Activated CD4-positive, alpha-beta T cell treated with anti-CD3 and anti-CD28 coated beads, Interleukin-2, amount 50 U/mL, for 1 hour (primary cell): Measurements from ENCODE around the gene TDRD10.

Experiments used
- DNase-seq: peaks from one replicate; pipeline ENCODE4 v3.0.0-alpha.2; 2020

TDRD10 gene

DNA sequence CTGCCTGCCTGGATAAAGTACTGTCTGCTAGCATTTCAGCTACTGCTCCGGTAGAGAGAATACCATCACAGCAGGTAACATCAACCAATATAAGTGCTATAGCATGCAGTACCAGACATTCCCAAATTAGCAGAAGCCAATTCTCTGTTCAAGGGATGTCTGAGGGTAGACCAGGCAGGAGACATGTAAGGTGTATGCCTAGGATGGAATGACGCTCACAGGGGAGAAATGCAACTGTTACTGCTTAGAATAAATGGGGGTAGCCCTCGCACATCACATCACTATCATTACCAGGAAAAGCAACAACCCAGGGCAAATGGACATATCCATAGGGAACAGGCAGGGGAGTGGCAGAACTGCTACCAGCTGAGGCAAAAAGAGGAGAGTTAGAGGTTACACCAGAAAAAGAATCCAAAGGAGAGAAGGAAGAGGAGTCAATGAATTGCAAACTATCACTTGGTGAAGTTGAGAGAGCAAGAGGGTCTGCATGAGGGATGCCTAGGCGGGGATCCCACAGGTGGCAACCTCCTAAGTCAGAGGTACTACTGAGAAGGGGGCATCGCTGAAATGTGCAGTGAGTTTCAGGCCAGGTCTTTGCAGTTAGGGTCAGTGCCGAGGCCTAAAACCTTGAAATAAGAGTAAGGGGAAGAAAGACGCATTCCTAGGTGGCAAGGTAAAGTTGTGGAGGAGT is 55.4 kb downstream of the TDRD10 start:
- no peak for DNase-seq

DNA sequence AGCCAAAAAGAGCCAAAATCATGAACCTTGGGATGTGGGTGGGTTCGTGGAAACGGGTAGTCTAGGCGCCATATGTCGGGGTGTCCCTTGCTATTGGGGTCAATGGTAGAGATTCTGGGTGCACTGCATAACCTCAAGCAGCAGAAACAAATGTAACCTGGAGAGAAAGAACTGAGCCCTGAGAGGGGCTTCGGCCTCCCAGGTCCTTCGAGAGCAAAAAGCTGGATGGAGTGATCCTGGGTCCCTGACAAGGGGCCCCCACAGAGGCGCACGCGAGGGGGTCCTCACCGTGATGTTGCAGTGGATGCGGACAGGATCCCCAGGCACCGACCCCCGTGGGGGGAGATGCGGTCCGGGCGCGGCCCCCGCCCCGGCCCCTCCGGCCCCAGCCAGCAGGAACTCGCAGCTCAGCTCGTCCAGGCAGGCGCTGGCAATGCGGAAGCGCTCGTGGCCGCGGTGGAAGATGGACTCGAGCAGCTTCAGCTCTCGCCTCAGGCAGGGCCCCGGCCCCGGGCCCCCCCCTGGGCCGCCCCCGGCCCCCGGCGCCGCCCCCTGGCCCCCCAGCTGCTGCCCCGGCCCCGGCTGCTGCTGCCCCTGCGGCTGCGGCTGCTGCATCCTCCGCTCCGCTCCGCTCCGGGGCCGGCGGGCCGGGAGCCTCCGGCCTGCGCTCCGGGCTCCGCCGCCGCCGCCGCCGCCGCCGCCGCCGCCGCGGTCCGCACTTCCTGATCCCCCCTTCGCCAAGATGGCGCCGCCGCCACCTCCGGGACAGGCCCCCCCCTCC is 56.1 kb downstream of the TDRD10 start, which contains the start of gene UBE2Q1:
TSS of gene UBE2Q1 (minus strand) at position 724 of the 781 bp plus-strand sequence. CDS start at position 615, 109 bp downstream.
- peak; percentile 28 for DNase-seq

DNA sequence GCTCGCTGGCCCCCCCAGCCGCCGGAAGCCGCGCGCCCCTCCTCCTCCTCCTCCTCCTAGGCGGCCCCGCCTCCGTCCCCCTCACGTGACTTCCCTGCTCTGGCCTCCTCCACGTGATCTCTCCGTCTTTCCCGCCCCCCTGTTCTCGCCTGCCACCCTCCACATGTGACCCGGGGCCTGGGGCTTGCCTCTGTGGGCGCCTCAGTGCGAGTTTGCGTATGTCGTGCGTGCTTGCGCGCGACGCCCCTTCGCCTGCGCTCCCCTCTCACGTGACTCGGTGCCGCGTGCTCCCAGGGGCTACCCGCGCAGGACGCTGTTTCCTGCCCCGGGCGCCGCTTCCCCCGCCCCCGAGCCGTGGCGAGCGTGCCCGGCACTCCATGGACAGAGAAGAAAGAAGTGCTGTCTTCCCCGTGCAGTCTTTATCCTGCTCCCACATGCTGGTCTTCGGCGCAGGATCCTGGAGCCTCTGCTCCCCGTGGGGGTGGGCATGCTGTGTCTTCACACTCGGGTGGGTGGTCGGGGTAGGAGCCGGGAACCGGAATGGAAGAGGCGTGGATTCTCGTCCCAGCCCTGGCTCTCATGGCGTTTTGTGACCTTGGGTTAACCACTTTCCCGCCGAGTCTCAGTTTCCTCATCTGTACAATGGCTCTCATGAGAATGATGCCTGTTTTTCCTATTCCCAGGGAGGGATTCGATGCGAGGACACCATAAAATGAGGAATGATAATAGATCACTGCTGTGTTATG is 56.9 kb downstream of the TDRD10 start:
- DNase-seq = peak; percentile 99

DNA sequence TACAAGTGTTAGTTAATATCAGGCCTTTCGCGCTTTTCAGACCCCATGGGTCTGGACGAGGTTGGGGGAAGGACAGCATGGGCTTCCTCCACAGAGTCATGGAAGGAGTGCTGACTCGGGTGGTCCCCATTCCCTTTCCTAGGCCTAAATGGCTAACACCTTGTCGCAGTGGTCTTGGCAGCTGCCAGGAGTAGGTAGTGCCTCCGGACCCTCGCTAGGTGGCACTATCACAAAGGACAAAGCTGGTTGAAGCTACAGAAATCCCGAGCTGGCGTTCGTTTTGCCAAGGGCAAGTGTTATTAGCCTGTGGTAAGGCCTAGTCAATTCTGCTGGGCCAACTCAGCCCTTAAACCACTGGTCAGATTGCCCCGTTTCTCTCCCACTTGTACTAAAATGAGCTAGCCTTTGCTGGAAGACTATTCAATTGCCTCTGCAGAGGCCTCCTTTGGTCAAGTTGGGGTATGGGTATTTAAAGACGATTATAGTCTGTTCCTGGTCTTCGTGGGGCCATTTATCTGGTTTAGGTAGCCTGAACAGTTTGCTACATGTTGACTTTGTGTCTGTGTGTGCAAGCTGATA is 57.5 kb downstream of the TDRD10 start:
- DNase-seq = peak; percentile 79

DNA sequence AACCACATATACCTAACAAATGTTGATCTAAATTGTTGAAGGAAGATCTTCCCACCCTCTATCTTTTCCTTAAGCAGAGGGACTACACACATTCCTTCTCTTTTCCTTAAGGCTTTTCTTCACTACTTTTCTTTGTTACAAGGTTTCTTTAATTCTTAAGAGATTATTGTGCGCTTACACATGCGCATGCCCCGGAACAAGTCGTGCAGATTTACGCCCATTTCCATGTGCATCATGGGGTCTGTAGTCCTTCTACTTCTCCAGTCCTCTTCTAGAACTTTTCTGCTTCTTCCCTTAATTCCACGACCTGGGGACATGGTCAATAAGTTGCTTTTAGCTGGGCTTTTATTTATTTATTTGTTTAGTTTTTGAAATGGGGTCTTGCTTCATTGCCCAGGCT is 63.9 kb downstream of the TDRD10 start:
- DNase-seq = no peak

DNA sequence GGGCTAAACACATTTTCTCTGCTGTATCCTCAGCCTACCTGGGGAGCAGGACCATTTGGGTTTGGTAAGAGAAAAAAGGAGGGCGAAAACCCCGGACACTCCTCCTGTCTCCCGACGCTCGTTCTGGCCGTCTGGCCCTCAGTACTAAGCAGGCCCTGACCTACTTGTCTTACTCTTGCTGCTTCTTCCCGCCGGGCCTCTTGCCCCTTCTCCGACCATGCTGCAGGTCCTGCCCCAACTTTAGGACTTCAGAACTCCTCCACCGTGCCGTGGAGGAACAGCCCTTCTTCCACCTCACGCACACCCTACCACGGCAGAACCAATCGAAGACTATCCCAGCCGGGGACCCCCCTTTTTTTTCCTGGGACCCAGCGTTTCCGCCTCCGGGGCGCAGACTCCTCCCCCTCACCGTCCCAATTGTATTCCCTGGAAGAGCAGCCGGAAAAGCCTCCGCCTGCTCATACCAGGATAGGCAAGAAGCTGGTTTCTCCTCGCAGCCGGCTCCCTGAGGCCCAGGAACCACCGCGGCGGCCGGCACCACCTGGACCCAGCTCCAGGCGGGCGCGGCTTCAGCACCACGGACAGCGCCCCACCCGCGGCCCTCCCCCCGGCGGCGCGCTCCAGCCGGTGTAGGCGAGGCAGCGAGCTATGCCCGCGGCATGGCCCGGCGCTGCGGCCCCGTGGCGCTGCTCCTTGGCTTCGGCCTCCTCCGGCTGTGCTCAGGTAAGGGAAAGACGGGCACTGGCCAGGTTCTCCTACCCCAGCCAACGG is 65.6 kb downstream of the TDRD10 start, which contains the start of gene CHRNB2:
TSS of gene CHRNB2 (plus strand) at position 393 of the 771 bp plus-strand sequence. CDS start at position 660, 267 bp downstream.
- DNase-seq = peak; percentile 68

DNA sequence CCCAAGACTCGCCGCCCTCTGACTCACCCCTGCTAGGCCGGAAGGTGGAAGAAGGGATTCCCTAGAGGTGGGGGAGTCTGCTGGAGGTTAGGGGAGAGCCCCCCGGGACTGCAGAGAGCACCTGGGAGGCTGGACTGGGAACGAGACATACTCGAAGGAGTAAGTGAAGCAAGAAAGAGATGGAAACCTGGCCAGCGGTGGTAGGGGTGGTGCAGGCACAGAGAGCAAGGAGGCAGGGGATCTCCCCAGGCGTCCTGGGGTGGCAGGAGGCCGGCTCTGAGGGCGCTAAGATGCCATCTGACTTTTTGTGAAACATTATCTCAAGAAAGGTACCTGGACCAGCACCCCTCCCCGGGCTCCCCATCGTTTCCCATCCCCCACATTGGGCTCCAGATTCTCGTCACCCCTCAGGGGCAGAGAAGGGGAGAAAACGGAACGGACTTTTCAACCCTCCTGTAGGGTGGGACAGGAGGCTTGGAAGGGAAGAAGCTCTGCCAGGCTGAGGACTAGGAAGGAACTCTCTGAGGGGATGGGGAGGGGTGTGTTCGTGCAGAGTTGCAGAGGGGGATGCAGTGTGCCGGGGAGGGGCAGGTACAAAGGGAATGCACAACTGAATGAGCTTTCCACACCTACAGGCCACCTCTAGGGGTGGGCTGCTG is 66.3 kb downstream of the TDRD10 start:
- DNase-seq = no peak

DNA sequence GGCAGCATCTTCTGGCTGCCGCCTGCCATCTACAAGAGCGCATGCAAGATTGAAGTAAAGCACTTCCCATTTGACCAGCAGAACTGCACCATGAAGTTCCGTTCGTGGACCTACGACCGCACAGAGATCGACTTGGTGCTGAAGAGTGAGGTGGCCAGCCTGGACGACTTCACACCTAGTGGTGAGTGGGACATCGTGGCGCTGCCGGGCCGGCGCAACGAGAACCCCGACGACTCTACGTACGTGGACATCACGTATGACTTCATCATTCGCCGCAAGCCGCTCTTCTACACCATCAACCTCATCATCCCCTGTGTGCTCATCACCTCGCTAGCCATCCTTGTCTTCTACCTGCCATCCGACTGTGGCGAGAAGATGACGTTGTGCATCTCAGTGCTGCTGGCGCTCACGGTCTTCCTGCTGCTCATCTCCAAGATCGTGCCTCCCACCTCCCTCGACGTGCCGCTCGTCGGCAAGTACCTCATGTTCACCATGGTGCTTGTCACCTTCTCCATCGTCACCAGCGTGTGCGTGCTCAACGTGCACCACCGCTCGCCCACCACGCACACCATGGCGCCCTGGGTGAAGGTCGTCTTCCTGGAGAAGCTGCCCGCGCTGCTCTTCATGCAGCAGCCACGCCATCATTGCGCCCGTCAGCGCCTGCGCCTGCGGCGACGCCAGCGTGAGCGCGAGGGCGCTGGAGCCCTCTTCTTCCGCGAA is 69.4 kb downstream of the TDRD10 start:
- DNase-seq = no peak

DNA sequence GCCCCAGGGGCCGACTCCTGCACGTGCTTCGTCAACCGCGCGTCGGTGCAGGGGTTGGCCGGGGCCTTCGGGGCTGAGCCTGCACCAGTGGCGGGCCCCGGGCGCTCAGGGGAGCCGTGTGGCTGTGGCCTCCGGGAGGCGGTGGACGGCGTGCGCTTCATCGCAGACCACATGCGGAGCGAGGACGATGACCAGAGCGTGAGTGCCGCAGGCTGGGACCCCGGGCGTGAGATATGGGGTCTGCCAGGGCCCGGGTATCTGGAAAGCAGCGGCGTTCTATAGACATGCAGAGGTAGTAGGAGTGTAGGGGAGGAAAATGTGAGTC is 69.9 kb downstream of the TDRD10 start:
- no peak for DNase-seq

DNA sequence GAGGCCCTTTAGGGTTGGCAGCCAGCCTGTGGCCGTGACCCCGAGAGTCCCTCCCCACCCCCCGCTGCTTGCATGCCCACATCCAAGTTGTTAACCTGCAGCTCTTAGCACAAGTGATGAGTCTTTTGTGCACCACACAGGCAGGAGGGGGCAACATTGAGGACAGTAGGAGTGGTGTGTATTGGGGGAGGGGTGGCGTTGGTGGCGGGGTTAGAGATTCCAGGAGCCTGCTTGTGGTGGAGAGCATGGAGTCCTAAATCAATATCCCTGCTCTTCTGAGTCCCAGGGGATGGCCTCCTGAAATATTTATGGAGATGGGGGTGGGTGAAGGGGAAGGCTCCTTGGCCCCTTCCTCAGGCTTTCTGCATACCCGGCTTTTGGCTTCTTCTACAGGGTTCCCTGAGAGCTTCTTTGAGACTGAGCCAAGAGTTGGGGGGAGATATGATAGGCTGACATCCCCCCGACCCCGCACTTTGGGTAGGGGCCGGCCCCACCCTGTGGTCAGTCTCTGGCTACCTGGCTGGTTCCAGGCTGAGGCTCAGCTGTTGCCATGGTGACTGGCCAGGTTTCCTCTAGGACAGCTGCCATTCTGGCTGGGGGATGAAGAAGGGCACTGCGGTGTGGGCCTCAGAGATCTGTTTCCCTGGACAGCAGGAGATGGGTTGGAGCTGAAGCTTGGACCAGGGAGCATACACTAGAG is 70.6 kb downstream of the TDRD10 start:
- DNase-seq = no peak

DNA sequence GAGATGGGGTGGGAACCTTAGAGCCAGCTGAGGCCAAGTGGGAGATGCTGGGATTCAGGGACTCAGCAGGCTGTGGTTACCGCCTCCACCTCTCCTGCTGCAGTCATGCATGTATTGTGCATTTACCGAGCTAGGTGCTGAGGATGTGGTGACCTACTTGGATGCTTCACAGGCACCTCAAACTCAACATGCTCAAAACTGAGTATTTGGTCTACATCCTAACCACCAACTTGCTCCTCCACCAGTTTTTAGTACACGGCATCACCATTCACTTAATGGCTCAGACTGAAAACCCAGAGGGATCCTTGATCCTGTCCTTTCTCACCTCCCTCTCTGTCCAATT is 71.1 kb downstream of the TDRD10 start:
- DNase-seq = no peak

DNA sequence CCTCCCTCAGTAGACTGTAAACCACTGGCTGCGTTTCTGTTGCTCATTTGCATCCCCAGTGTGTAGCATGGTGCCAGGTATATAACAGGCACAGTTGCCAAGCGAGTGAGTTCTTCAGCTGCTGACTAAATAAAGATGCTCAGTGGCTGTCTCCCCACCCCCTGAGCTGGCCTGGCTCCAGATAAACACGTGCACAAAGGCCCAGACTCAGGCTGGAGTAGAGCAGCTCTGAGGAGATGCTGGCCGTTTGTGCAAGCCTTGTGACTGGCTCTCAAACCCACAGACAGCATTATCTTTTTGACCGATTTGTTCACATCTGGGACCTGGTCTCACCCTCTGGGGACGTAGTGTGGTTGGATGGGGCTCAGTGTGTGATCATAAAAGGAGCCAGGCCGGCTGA is 72.7 kb downstream of the TDRD10 start:
- DNase-seq = no peak

DNA sequence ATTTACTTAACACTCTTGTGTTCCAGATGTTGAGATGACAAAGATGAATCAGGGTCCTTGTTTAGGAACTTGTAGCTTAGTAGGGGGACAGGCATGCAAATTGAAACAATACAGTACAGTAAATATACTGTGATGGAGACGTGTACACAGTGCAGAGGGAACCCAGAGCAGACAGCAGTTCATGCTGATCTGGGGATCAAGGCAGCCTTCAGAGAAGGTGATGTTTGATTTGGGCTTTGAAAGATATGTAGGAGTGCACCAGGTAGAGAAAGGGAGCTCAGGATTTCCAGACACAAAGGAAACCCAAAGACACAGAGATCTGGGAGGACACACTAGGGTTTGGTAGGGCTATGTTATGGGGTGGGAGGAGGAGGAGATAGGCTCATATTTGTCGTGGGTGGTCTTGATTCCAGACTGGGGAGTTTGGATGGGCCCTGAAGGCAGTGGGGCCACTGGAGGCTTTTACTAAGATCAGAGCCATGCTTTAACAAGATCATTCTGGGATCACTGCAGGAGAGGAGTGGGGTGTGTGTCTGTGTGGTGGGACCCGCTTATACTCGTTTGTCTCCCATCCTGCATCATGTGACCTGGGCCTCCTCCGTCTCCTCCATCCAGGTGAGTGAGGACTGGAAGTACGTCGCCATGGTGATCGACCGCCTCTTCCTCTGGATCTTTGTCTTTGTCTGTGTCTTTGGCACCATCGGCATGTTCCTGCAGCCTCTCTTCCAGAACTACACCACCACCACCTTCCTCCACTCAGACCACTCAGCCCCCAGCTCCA is 73.3 kb downstream of the TDRD10 start:
- no peak for DNase-seq

DNA sequence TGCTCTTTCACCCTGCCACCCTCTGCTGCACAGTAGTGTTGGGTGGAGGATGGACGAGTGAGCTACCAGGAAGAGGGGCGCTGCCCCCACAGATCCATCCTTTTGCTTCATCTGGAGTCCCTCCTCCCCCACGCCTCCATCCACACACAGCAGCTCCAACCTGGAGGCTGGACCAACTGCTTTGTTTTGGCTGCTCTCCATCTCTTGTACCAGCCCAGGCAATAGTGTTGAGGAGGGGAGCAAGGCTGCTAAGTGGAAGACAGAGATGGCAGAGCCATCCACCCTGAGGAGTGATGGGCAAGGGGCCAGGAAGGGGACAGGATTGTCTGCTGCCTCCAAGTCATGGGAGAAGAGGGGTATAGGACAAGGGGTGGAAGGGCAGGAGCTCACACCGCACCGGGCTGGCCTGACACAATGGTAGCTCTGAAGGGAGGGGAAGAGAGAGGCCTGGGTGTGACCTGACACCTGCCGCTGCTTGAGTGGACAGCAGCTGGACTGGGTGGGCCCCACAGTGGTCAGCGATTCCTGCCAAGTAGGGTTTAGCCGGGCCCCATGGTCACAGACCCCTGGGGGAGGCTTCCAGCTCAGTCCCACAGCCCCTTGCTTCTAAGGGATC is 74.0 kb downstream of the TDRD10 start:
- DNase-seq = no peak

DNA sequence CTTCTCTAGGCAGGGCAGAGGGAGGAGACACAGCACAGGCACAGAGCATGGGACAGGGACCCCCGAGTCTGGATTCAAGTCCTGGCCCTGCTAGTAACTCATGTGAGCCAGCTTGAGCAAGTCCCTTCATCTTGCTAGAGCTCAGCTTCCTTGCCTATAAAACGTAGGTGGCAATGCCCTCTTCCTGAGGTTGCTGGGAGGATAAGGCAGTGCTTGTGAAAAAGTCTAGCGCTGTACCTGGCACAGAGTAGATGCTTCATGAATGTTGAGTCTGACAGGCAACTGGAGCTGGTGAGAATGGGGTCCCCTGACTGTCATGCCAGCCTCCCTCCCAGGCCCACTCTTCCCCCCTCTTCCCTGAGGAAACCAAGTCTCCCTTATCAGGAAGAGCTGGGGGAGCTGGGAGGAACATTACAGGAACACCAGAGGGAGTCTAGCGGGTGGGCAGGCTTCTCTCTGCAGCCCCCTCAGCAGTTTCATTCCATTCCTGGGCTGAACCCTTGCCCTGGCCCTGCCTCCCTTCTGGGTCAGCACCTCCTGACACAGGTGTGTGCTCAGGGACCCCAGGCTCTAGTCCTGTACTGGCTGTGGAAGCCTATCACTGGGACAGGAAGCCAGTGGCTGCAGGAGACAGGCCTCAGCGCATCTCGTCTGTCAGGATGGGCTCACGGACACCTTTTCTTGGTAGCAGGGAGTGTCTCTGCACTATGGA is 75.5 kb downstream of the TDRD10 start:
- no peak for DNase-seq

DNA sequence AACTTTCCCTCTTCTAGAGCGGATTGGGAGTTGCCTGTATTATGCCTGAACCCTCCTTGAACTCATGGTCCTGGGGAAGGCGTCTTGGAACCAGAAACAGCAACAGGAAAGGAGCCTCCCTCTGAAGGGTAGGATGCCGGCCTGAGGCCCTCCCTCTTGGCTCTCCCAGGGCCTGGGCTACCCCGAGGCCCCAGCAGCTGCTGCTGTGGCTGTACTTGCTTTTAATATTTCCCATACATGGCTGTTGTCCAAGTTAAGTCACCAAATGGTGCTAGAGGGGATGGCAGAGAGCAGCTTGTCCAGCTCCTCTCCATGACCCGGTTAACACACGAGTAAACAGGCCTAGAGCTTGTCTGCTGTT is 76.0 kb downstream of the TDRD10 start:
- DNase-seq = no peak

DNA sequence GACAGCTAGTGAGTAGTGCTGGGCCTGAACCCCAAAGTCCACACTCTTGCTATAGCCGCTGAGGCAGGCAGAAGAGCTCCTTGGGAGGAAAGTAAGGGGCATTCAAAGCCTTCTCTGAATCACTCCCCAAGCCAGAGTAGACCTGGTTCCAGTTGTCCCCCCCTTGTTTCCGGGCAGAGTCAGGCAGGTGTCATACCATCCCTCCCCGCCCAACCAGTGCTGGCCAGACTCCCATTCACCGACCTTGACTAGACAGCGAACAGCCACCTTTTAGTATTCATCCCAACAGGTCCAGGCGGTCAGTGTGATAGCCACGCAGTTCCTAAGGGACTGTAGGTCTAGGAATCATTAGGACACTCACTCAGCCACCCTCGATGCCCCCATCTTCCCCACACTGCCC is 77.4 kb downstream of the TDRD10 start:
- DNase-seq = no peak

DNA sequence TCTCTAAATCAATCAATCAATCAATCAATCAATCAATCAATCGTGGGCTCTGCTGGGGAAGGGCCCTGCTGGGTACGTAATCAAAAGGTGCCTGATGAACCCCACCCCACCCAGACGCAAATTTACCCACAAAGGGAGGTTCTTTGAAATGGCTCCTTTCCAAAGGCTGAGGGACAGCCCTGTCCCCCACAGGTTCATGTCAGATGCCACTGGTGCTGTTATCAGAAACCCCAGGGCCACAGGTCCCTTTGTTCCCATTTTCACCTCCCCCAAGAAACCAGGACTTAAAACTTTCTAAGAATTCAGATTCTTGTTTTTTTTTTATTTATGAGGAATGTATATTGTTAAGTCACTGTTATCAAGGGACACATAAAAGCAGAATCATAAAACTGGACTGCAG is 79.7 kb downstream of the TDRD10 start:
- DNase-seq = no peak

DNA sequence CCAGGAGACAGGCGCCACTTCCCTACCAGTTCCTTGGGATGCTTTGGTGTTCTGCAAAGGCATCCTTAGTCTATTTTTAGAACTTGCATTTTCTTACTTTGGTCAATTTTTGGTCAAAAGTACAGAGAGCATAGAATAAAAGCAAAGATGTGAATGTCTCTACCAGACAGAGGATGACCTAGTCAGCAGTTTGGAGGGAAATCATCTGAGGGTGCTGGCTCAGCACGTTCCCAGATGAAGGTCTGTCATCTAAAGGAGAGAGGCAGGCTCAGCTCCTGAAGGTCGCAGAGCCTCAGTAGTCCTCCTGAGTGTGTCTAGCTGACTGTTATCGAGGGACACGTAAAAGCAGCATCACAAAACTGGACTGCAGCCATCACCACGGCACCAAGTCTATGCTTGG is 80.9 kb downstream of the TDRD10 start:
- DNase-seq = no peak
